HepG2 (cell line): Measurements from ENCODE around the gene PEAK3. TPM values are rescaled to one million over a fixed set of nuclear protein-coding genes. Genes with fewer than 3 reads are reported as not detected.

ENCODE experiments used
- ARNTL ChIP-seq: sonication (generic); formaldehyde crosslinking; IDR thresholded peaks from 2 replicates; pipeline ENCODE4 v1.4.0; 2020; ENCODE audit warnings: mild to moderate bottlenecking, missing genetic modification reagents
- CCAR2 ChIP-seq: fragments of 200-400 bp; formaldehyde crosslinking; optimal IDR thresholded peaks from 2 replicates; pipeline ENCODE3; 2018; ENCODE audit warnings: low read depth, mild to moderate bottlenecking, low read length, moderate library complexity
- IRF2 ChIP-seq: IDR thresholded peaks from 2 replicates; pipeline ENCODE4 v1.6.1; 2018; ENCODE audit warnings: missing genetic modification reagents, missing compliant biosample characterization
- ISX ChIP-seq: sonication (generic); formaldehyde crosslinking; conservative IDR thresholded peaks from 2 replicates; pipeline ENCODE4 v1.5.0; 2020; ENCODE audit warnings: missing genetic modification reagents
- PHF8 ChIP-seq: sonication (generic); formaldehyde crosslinking; IDR thresholded peaks from 2 replicates; pipeline ENCODE4 v1.5.0; 2020; ENCODE audit warnings: missing genetic modification reagents
- RFXANK ChIP-seq: IDR thresholded peaks from 2 replicates; pipeline ENCODE4 v1.6.1; 2016
- SIX4 ChIP-seq: sonication (generic); formaldehyde crosslinking; IDR thresholded peaks from 2 replicates; pipeline ENCODE4 v1.4.0; 2020; ENCODE audit warnings: missing genetic modification reagents
- SMAD3 ChIP-seq: sonication (generic); formaldehyde crosslinking; IDR thresholded peaks from 2 replicates; pipeline ENCODE4 v1.4.0; 2020; ENCODE audit warnings: missing genetic modification reagents
- ZNF446 ChIP-seq: sonication (generic); formaldehyde crosslinking; IDR thresholded peaks from 2 replicates; pipeline ENCODE4 v1.5.0; 2020; ENCODE audit warnings: mild to moderate bottlenecking, missing genetic modification reagents
- ZNF496 ChIP-seq: sonication (generic); formaldehyde crosslinking; IDR thresholded peaks from 2 replicates; pipeline ENCODE4 v1.8.1; 2023; ENCODE audit warnings: mild to moderate bottlenecking, moderate library complexity, missing genetic modification reagents; ENCODE audit not compliant: insufficient replicate concordance
- polyA plus RNA-seq, 8 experiments: library from polyadenylated mRNA; depleted of rRNA in 3 of 8; stranded (reverse) in 7 of 8; unstranded in 1 of 8; fragments of >200 nt; fragmentation: Illumina TruSeq in 4 of 8; extraction: Trizol in 4 of 8; gene quantifications; 2 replicates each; pipeline versions ENCODE4 v1.2.1 to v1.2.3, GENCODE V29; 2011 to 2016; ENCODE audit warnings: low read depth in 4 of 8, missing spikeins in 1 of 8, mixed read lengths in 1 of 8; ENCODE audit not compliant: insufficient read depth in 1 of 8
- total RNA-seq, 5 experiments: library from RNA; depleted of rRNA; stranded (reverse); fragments of >200 nt; fragmentation: Illumina TruSeq; extraction: Trizol; gene quantifications; 2 replicates each; pipeline ENCODE4 v1.2.3, GENCODE V29; 2016; ENCODE audit warnings: low read depth in 1 of 5
- TF ChIP-seq, protein P1 (sequence below): sonication (generic); formaldehyde crosslinking; IDR thresholded peaks from 2 replicates; pipeline ENCODE4 v1.9.0; 2022; ENCODE audit warnings: low read depth, missing genetic modification reagents
- TF ChIP-seq, protein P2 (sequence below): sonication (generic); formaldehyde crosslinking; conservative IDR thresholded peaks from 2 replicates; pipeline ENCODE4 v1.4.0; 2020; ENCODE audit warnings: missing genetic modification reagents
- TF ChIP-seq, protein P3 (sequence below): IDR thresholded peaks from 2 replicates; pipeline ENCODE4 v1.6.1; 2016; ENCODE audit warnings: low read depth, borderline replicate concordance
- TF ChIP-seq, protein P4 (sequence below): sonication (generic); formaldehyde crosslinking; IDR thresholded peaks from 2 replicates; pipeline ENCODE4 v1.9.0; 2021; ENCODE audit warnings: missing genetic modification reagents, borderline replicate concordance
- TF ChIP-seq, protein P5 (sequence below): IDR thresholded peaks from 2 replicates; pipeline ENCODE4 v1.6.1; 2016; ENCODE audit warnings: low read depth
- TF ChIP-seq, protein P6 (sequence below): sonication (generic); formaldehyde crosslinking; IDR thresholded peaks from 2 replicates; pipeline ENCODE4 v1.5.0; 2020; ENCODE audit warnings: missing genetic modification reagents
- TF ChIP-seq, protein P7 (sequence below): sonication (generic); formaldehyde crosslinking; IDR thresholded peaks from 2 replicates; pipeline ENCODE4 v1.5.1; 2020; ENCODE audit warnings: missing genetic modification reagents, mild to moderate bottlenecking, borderline replicate concordance

PEAK3 gene
- total and polyA plus RNA-seq, 2 of the 13 experiments (the other 11 are each of a cell fraction or from before 2014, with no cell fraction given), result not detected

DNA sequence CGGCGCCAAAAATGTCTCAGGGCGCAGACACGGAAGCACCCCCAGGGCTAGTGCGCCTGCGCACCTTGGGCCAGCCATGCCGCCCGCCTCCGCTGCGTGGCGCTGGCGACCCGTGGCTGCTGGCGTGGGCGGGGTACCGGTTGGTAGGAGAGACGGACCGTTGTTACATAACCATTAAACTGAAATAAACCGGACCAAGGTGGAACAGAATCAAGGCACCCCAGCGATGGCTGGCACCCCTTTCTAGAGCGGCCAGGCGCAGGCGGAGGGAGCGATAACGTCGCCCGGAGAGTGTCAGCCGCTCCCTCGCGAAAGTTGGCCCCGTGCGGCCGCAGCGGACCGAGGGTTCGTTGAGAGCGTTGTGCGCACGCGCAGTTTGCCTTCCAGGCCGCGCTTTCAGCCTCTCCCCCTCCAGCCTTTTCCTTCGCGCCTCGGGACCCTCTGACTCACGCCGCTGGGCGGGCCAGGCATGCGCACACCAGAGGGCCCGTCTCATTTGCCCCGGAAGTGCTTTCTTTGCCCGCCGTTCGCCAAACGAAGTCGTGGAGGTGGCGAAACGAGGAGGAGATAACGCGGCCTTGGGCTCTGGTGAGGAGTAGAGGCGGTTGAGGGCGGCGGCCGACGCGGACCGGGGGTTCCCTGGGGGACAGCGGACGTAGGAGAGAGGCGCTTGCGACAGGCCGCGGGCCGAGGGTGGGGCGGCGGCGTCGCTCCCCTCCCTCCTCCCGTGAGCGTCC lies 45.5 kb downstream of the PEAK3 start, which contains the start of the genes PLEKHJ1 and SF3A2 (continued):
- TF ChIP-seq, protein P1, sequence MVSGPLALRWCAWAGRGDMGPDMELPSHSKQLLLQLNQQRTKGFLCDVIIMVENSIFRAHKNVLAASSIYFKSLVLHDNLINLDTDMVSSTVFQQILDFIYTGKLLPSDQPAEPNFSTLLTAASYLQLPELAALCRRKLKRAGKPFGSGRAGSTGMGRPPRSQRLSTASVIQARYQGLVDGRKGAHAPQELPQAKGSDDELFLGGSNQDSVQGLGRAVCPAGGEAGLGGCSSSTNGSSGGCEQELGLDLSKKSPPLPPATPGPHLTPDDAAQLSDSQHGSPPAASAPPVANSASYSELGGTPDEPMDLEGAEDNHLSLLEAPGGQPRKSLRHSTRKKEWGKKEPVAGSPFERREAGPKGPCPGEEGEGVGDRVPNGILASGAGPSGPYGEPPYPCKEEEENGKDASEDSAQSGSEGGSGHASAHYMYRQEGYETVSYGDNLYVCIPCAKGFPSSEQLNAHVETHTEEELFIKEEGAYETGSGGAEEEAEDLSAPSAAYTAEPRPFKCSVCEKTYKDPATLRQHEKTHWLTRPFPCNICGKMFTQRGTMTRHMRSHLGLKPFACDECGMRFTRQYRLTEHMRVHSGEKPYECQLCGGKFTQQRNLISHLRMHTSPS (CRISPR knock-in tag), result peak; percentile 80
- TF ChIP-seq, protein P2, sequence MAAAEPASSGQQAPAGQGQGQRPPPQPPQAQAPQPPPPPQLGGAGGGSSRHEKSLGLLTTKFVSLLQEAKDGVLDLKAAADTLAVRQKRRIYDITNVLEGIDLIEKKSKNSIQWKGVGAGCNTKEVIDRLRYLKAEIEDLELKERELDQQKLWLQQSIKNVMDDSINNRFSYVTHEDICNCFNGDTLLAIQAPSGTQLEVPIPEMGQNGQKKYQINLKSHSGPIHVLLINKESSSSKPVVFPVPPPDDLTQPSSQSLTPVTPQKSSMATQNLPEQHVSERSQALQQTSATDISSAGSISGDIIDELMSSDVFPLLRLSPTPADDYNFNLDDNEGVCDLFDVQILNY (CRISPR knock-in tag), result peak; percentile 89
- TF ChIP-seq ZNF496 (CRISPR knock-in tag) (no peak), RFXANK (CRISPR knock-in tag) (peak; percentile 73; the same call in 1 of the 2 replicates), ARNTL (CRISPR knock-in tag) (peak; percentile 60; the same call in 1 of the 2 replicates), SIX4 (CRISPR knock-in tag) (peak; percentile 28; the same call in 1 of the 2 replicates), ZNF446 (CRISPR knock-in tag) (peak; percentile 86; the same call in 1 of the 2 replicates), CCAR2 (no peak), SMAD3 (CRISPR knock-in tag) (peak; percentile 73), ISX (CRISPR knock-in tag) (peak; percentile 80; the same call in 1 of the 2 replicates), PHF8 (CRISPR knock-in tag) (peak; percentile 87), IRF2 (CRISPR knock-in tag) (peak; percentile 85)
- TF ChIP-seq, protein P3, sequence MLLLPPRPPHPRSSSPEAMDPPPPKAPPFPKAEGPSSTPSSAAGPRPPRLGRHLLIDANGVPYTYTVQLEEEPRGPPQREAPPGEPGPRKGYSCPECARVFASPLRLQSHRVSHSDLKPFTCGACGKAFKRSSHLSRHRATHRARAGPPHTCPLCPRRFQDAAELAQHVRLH, result peak; percentile 97
- TF ChIP-seq, protein P4, sequence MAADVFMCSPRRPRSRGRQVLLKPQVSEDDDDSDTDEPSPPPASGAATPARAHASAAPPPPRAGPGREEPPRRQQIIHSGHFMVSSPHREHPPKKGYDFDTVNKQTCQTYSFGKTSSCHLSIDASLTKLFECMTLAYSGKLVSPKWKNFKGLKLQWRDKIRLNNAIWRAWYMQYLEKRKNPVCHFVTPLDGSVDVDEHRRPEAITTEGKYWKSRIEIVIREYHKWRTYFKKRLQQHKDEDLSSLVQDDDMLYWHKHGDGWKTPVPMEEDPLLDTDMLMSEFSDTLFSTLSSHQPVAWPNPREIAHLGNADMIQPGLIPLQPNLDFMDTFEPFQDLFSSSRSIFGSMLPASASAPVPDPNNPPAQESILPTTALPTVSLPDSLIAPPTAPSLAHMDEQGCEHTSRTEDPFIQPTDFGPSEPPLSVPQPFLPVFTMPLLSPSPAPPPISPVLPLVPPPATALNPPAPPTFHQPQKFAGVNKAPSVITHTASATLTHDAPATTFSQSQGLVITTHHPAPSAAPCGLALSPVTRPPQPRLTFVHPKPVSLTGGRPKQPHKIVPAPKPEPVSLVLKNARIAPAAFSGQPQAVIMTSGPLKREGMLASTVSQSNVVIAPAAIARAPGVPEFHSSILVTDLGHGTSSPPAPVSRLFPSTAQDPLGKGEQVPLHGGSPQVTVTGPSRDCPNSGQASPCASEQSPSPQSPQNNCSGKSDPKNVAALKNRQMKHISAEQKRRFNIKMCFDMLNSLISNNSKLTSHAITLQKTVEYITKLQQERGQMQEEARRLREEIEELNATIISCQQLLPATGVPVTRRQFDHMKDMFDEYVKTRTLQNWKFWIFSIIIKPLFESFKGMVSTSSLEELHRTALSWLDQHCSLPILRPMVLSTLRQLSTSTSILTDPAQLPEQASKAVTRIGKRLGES (CRISPR knock-in tag), result peak; percentile 74; the same call in 1 of the 2 replicates
- TF ChIP-seq, protein P5, sequence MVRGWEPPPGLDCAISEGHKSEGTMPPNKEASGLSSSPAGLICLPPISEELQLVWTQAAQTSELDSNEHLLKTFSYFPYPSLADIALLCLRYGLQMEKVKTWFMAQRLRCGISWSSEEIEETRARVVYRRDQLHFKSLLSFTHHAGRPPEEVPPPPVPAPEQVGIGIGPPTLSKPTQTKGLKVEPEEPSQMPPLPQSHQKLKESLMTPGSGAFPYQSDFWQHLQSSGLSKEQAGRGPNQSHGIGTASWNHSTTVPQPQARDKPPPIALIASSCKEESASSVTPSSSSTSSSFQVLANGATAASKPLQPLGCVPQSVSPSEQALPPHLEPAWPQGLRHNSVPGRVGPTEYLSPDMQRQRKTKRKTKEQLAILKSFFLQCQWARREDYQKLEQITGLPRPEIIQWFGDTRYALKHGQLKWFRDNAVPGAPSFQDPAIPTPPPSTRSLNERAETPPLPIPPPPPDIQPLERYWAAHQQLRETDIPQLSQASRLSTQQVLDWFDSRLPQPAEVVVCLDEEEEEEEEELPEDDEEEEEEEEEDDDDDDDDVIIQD (CRISPR knock-in tag), result peak; percentile 61; the same call in 1 of the 2 replicates
- TF ChIP-seq, protein P6, sequence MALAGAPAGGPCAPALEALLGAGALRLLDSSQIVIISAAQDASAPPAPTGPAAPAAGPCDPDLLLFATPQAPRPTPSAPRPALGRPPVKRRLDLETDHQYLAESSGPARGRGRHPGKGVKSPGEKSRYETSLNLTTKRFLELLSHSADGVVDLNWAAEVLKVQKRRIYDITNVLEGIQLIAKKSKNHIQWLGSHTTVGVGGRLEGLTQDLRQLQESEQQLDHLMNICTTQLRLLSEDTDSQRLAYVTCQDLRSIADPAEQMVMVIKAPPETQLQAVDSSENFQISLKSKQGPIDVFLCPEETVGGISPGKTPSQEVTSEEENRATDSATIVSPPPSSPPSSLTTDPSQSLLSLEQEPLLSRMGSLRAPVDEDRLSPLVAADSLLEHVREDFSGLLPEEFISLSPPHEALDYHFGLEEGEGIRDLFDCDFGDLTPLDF, result peak; percentile 95
- TF ChIP-seq, protein P7, sequence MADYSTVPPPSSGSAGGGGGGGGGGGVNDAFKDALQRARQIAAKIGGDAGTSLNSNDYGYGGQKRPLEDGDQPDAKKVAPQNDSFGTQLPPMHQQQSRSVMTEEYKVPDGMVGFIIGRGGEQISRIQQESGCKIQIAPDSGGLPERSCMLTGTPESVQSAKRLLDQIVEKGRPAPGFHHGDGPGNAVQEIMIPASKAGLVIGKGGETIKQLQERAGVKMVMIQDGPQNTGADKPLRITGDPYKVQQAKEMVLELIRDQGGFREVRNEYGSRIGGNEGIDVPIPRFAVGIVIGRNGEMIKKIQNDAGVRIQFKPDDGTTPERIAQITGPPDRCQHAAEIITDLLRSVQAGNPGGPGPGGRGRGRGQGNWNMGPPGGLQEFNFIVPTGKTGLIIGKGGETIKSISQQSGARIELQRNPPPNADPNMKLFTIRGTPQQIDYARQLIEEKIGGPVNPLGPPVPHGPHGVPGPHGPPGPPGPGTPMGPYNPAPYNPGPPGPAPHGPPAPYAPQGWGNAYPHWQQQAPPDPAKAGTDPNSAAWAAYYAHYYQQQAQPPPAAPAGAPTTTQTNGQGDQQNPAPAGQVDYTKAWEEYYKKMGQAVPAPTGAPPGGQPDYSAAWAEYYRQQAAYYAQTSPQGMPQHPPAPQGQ (CRISPR knock-in tag), result no peak
